ENCODE results near the gene SULT1B1. TPM values are rescaled to one million over a fixed set of nuclear protein-coding genes. Genes with fewer than 3 reads are reported as not detected.

Gene SULT1B1
- total and polyA plus RNA-seq, 2 of the 8 experiments (the other 6 are each of a cell fraction or from before 2014, with no cell fraction given): not detected

DNA sequence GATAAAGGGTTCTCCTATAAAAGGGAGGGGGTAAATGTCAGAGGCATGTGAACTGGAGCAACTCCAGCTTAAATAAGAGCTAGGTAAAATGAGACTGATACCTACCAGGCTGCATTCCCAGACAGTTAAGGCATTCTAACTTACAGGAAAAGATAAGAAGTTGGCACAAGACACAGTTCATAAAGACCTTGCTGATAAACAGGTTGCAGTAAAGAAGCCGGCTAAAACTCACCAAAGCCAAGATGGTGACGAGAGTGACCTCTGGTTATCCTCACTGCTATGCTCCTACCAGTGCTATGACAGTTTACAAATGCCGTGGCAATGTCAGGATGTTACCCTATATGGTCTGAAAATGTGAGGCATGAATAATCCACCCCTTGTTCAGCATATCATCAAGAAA lies 13.1 kb upstream of the SULT1B1 start:
- Histone ChIP-seq H3K18ac (ENCODE audit: extremely low read depth, low read length) (no peak overlapping the region), H4K8ac (ENCODE audit: extremely low read depth, insufficient read depth, low read length) (no peak overlapping the region), H3K9ac (replicated peaks in 1 of 4; ENCODE audit: extremely low read depth in 1 of 4, low read depth in 3 of 4, low read length in 3 of 4) (no peak overlapping the region), H3K4me2 (ENCODE audit: insufficient read depth in 1 of 2, low read depth in 2 of 2, low read length in 2 of 2) (no peak overlapping the region), H3K27me3 (replicated peaks in 1 of 4; ENCODE audit: control insufficient read depth in 3 of 4, extremely low read depth in 1 of 4, insufficient read depth in 3 of 4, low read length in 3 of 4) (no peaks in the 10 kb centered on the region), H2BK120ac (replicated peaks; ENCODE audit: low read depth, low read length) (no peak overlapping the region), H4K91ac (replicated peaks; ENCODE audit: insufficient read length, low read length) (no peak overlapping the region), H3K4me3 (ENCODE audit: extremely low read depth in 1 of 4, insufficient read depth in 2 of 4, low read depth in 3 of 4, low read length in 4 of 4) (no peak overlapping the region), H2AK5ac (ENCODE audit: low read depth, low read length) (no peak overlapping the region), H3K4me1 (replicated peaks in 1 of 4; ENCODE audit: control insufficient read depth in 3 of 4, insufficient read depth in 4 of 4, low read length in 3 of 4) (no peaks in the 10 kb centered on the region; a peak in 1 of 7 replicates), H3K56ac (replicated peaks; ENCODE audit: insufficient read length, low read depth, low read length) (no peak overlapping the region), H2BK5ac (ENCODE audit: low read depth, low read length) (no peak overlapping the region), H3K23ac (ENCODE audit: insufficient read length) (no peak overlapping the region), H3K36me3 (ENCODE audit: control insufficient read depth in 2 of 4, insufficient read depth in 4 of 4, low read length in 3 of 4) (no peaks in the 10 kb centered on the region), H4K5ac (ENCODE audit: insufficient read length, low read depth, low read length) (no peak overlapping the region), H2AFZ (ENCODE audit: low read length) (no peak overlapping the region), H2BK12ac (ENCODE audit: low read depth, low read length) (no peak overlapping the region), H3K27ac (ENCODE audit: low read depth, low read length) (no peak overlapping the region), H3K14ac (ENCODE audit: insufficient read length) (no peak overlapping the region), H2BK15ac (ENCODE audit: low read length) (no peak overlapping the region), H3K79me1 (ENCODE audit: low read depth, low read length) (no peaks in the 10 kb centered on the region), H4K20me1 (replicated peaks in 1 of 2; ENCODE audit: control insufficient read depth in 1 of 2, insufficient read depth in 2 of 2, low read length in 2 of 2) (no peaks in the 10 kb centered on the region), H2BK20ac (ENCODE audit: low read length) (no peak overlapping the region), H3K9me3 (ENCODE audit: insufficient read depth in 2 of 2, low read depth in 1 of 2, low read length in 1 of 2) (no peaks in the 10 kb centered on the region), H3K4ac (replicated peaks; ENCODE audit: insufficient read length, low read depth, low read length) (no peak overlapping the region), H3K79me2 (ENCODE audit: control insufficient read depth in 1 of 2, insufficient read depth in 2 of 2, low read length in 2 of 2) (no peaks in the 10 kb centered on the region), H3K23me2 (ENCODE audit: low read depth, low read length) (no peaks in the 10 kb centered on the region)
- ChIA-PET CTCF (ENCODE audit: partially characterized antibody) (no interaction called here), POLR2A (ENCODE audit: partially characterized antibody) (no interaction called here)
- FAIRE-seq (no peak), DNase-seq (ENCODE audit: low read depth in 1 of 2, low spot score in 2 of 2) (no peak)
- WGBS, 2 experiments (ENCODE audit: extremely low coverage in 1 of 2, insufficient coverage in 1 of 2, insufficient read length in 1 of 2, insufficient replicate concordance in 2 of 2, low coverage in 1 of 2, low lambda C conversion rate in 2 of 2, missing lambda C conversion rate in 1 of 2): 91% methylated on average over 3 of the region's 3 CpGs; no CpG with 5 or more reads in 1 of the 2 experiments
- TF ChIP-seq TEAD4 (IDR thresholded peaks at IDR 0.05; ENCODE audit: low read depth, low read length): no peak
